D721Med (cell line): ENCODE data around the gene PEMT.

ENCODE experiments used
- DNase-seq: peaks from one replicate; pipeline ENCODE4 v3.0.0; 2011; ENCODE audit warnings: low spot score; ENCODE audit not compliant: insufficient read length
- FAIRE-seq: peaks from 2 replicates; lab custom pipeline; 2011; peaks lifted over from hg19 to GRCh38; lab: Jason Lieb, UNC
- CTCF ChIP-seq: IDR thresholded peaks from 2 replicates; pipeline ENCODE4 v1.5.1; 2012; ENCODE audit warnings: mild to moderate bottlenecking, control low read depth; ENCODE audit not compliant: insufficient read depth; ENCODE audit errors: missing control alignments

PEMT gene

GRCh38 chr17:17557796-17558195, 33.7 kb downstream of the PEMT start:
- no peak for DNase-seq
- no peak for FAIRE-seq
- no peak for TF ChIP-seq CTCF

- FAIRE-seq (no peak), DNase-seq (no peak)
- no peak for TF ChIP-seq CTCF
Observed at GRCh38 chr17:17556671-17557070, 34.8 kb downstream of the PEMT start.

GRCh38 chr17:17555906-17556305, 35.6 kb downstream of the PEMT start:
- no peak for DNase-seq
- no peak for TF ChIP-seq CTCF
- FAIRE-seq: no peak

- no peak for TF ChIP-seq CTCF
- DNase-seq (no peak), FAIRE-seq (no peak)
Observed at GRCh38 chr17:17555151-17555550, 36.4 kb downstream of the PEMT start.

- FAIRE-seq: no peak
- DNase-seq: no peak
- no peak for TF ChIP-seq CTCF
Observed at GRCh38 chr17:17554266-17554665, 37.2 kb downstream of the PEMT start.

GRCh38 chr17:17553217-17554195, 38.0 kb downstream of the PEMT start:
- no peak for DNase-seq
- no peak for TF ChIP-seq CTCF
- FAIRE-seq: no peak
